C4-2B (cell line): Measurements from ENCODE around the gene HSPA8.

Source experiments
- ZFX ChIP-seq: fragments of 450-650 bp; IDR thresholded peaks from 2 replicates; pipeline ENCODE4 v1.6.1; 2017
- TF ChIP-seq, protein P1 (sequence below): fragments of 450-650 bp; conservative IDR thresholded peaks from 2 replicates; pipeline ENCODE4 v1.5.1; 2017; ENCODE audit warnings: mild to moderate bottlenecking

DNA sequence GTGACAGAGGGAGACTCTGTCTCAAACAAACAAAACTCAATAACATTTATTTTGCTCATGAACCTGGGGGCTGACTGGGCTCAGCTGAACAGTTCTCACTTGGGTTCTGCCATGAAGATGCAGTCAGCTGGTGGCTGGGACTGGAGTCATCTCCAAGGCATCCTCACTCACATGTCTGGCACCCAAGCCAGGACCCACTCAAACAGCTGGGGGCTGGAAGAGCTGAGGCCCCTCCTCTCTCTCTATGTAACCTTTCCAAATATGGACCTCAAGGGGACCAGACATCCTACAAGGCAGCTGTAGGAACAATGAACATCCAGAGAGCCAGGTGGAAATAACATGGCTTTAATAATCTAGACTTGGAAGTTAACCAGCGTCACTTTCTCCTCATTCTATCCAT is 16.8 kb downstream of the HSPA8 start:
- TF ChIP-seq, protein P1, sequence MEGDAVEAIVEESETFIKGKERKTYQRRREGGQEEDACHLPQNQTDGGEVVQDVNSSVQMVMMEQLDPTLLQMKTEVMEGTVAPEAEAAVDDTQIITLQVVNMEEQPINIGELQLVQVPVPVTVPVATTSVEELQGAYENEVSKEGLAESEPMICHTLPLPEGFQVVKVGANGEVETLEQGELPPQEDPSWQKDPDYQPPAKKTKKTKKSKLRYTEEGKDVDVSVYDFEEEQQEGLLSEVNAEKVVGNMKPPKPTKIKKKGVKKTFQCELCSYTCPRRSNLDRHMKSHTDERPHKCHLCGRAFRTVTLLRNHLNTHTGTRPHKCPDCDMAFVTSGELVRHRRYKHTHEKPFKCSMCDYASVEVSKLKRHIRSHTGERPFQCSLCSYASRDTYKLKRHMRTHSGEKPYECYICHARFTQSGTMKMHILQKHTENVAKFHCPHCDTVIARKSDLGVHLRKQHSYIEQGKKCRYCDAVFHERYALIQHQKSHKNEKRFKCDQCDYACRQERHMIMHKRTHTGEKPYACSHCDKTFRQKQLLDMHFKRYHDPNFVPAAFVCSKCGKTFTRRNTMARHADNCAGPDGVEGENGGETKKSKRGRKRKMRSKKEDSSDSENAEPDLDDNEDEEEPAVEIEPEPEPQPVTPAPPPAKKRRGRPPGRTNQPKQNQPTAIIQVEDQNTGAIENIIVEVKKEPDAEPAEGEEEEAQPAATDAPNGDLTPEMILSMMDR = no peak
- TF ChIP-seq ZFX = no peak
